Aorta (tissue), 5 donors: ENCODE measurements around the gene SBK3. TPM values are rescaled to one million over a fixed set of nuclear protein-coding genes. Genes with fewer than 3 reads are reported as not detected.
"Not testable (repeated sequence)": the region's sequence is repeated elsewhere in the genome, so short reads cannot be mapped to it uniquely, and the experiment has no call there.

ENCODE experiments used
- ATAC-seq: fragments of 200-7000 bp; cut with Tn5 transposase; one replicate; pipeline ENCODE4 v1.9.1; 2022; ENCODE audit warnings: moderate library complexity; ENCODE audit not compliant: low FRiP score
- DNase-seq, 2 donors: peaks; one replicate each; pipeline ENCODE4 v3.0.0-alpha.2; 2020
- H3K27ac ChIP-seq, 2 donors: one replicate each; pipeline ENCODE4 v1.5.1; 2013; ENCODE audit warnings: low read length in 2 of 2, mild to moderate bottlenecking in 2 of 2, moderate library complexity in 2 of 2, control low read depth in 1 of 2, inconsistent platforms in 1 of 2, low read depth in 1 of 2
- H3K27me3 ChIP-seq, 2 donors: one replicate each; pipeline ENCODE4 v1.6.1; 2013; ENCODE audit warnings: control low read depth in 1 of 2, low read length in 1 of 2, mild to moderate bottlenecking in 1 of 2, moderate library complexity in 1 of 2; ENCODE audit not compliant: insufficient read depth in 2 of 2, control insufficient read depth in 1 of 2
- H3K36me3 ChIP-seq, 2 donors: one replicate each; pipeline ENCODE4 v1.6.1; 2013; ENCODE audit warnings: control low read depth in 1 of 2, low read length in 1 of 2, mild to moderate bottlenecking in 1 of 2; ENCODE audit not compliant: insufficient read depth in 2 of 2, control insufficient read depth in 1 of 2
- H3K4me1 ChIP-seq, 2 donors: one replicate each; pipeline ENCODE4 v1.6.1; 2013; ENCODE audit warnings: low read length in 2 of 2, control low read depth in 1 of 2, mild to moderate bottlenecking in 1 of 2, moderate library complexity in 1 of 2; ENCODE audit not compliant: insufficient read depth in 2 of 2, control insufficient read depth in 1 of 2
- H3K4me3 ChIP-seq, 2 donors: one replicate each; pipeline ENCODE4 v1.5.1; 2013; ENCODE audit warnings: low read length in 2 of 2, control low read depth in 1 of 2, mild to moderate bottlenecking in 1 of 2
- H3K9me3 ChIP-seq: one replicate; pipeline ENCODE4 v1.6.1; 2013; ENCODE audit warnings: mild to moderate bottlenecking, low read length; ENCODE audit not compliant: control insufficient read depth
- WGBS, 2 donors: extraction: QIAGEN DNeasy Blood & Tissue Kit; methylation state at CpG; one replicate each; pipeline ENCODE4 v1.1.7; 2013; 5-methylcytosine and 5-hydroxymethylcytosine counted together
- intact Hi-C, 2 donors: fragments of 100-400 bp; cut with DNase I; formaldehyde crosslinking; loops; one replicate each; pipeline versions ENCODE4 v1.14.2 to v1.15.0; 2022
- polyA plus RNA-seq, 2 donors: library from polyadenylated mRNA; stranded (reverse); fragments of 200-250 nt; gene quantifications; one replicate each; pipeline ENCODE4 v1.2.3, GENCODE V29; 2013
- total RNA-seq, 2 donors: library from RNA; stranded (reverse); fragmentation: NEBNext Ultra II Directional; extraction: Animal tissue kit (Norgen Biotek cat#: 25700); gene quantifications; one replicate each; pipeline ENCODE4 v1.2.1, GENCODE V29; 2021
- donor health status: healthy with polysubstance abuse.
- donor health status: Bipolar disorder and iron deficiency.
- donor health status: DM: no; HTN: no; CAD: no.
- donor health status: DM: no; HTN: no; CAD: no.
- donor health status: DM: yes; HTN: yes; CAD: no.

Gene SBK3
- total and polyA plus RNA-seq, 4 donors, result 0.48 TPM; not detected in 3

GRCh38 chr19:55585658-55586339, 40.5 kb upstream of the SBK3 start:
- peak overlapping the region in 1 of 2 donors; percentile 31 for H3K27ac ChIP-seq
- ATAC-seq, result peak; percentile 73
- intact Hi-C loops, result loop anchor here (5.0 kb wide), 1 partner anchor 68 kb away; no protein-coding TSS in a partner anchor
- H3K4me3 ChIP-seq, result no peak overlapping the region
- H3K36me3 ChIP-seq, result no peaks in the 10 kb centered on the region
- no peaks in the 10 kb centered on the region for H3K4me1 ChIP-seq
- no peaks in the 10 kb centered on the region for H3K27me3 ChIP-seq
- no peaks in the 10 kb centered on the region for H3K9me3 ChIP-seq
- WGBS, 2 donors, result 1 to 2% methylated on average over 28 to 36 of the region's 36 CpGs
- peak; percentile 83 to 85 for DNase-seq

DNA sequence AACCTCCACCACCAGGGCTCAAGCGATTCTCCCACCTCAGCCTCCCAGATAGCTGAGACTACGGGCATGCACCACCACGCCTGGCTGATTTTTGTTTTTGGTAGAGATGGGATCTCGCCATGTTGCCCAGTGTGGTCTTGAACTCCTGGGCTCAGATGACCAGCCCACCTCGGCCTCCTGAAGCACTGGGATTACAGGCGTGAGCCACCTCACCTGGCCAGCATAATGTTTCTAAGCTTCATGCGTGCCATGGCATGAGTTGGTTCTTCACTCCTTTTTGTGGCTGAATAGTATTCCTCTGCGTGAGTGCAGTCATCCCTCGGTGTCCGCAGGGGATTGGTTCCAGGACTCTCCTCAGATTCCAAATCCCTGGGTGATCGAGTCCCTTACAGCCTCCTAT, 39.5 kb upstream of the SBK3 start:
- DNase-seq (no peak), ATAC-seq (no peak)
- Histone ChIP-seq H3K9me3 (no peaks in the 10 kb centered on the region), H3K27me3 (no peaks in the 10 kb centered on the region), H3K4me3 (no peak overlapping the region), H3K27ac (no peak overlapping the region), H3K36me3 (no peaks in the 10 kb centered on the region), H3K4me1 (no peaks in the 10 kb centered on the region)
- intact Hi-C loops, result loop anchor here (5.0 kb wide), 1 partner anchor 68 kb away; no protein-coding TSS in a partner anchor
- WGBS, 2 donors, result 88 to 91% methylated on average over 11 of the region's 11 CpGs

- H3K9me3 ChIP-seq, H3K27ac ChIP-seq, intact Hi-C loops, DNase-seq, H3K4me1 ChIP-seq, ATAC-seq, H3K4me3 ChIP-seq, H3K27me3 ChIP-seq, H3K36me3 ChIP-seq: not testable (repeated sequence)
- 75 to 76% methylated on average over 8 of the region's 8 CpGs for WGBS, 2 donors
Observed at GRCh38 chr19:55583897-55584296, 38.6 kb upstream of the SBK3 start.

- H3K4me3 ChIP-seq, intact Hi-C loops, H3K9me3 ChIP-seq, DNase-seq, H3K27ac ChIP-seq, H3K4me1 ChIP-seq, ATAC-seq, H3K36me3 ChIP-seq, H3K27me3 ChIP-seq: not testable (repeated sequence)
- 74 to 77% methylated on average over 4 of the region's 4 CpGs for WGBS, 2 donors
Observed at GRCh38 chr19:55582284-55582683, 36.9 kb upstream of the SBK3 start.

DNA sequence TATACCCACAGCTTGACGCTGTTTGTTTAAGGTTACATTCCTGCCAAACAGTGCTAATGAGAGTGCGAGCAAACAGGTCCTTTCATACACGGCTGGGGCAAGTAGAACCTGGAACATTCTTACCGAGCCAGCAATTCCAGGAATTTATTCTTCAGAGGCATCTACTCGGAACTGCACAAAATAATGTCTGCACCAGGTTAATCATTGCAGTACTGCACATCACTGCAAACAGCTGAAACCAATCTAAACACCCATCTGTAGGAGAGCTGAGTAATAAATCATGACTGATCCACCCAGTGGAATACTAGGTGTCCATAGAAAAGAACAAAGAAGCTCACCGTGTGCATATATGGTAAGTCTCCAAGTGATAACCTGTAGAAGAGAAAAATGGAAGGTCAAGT, 36.5 kb upstream of the SBK3 start:
- no peak for DNase-seq
- no peak for ATAC-seq
- H3K4me3 ChIP-seq, result no peak overlapping the region
- no peaks in the 10 kb centered on the region for H3K27me3 ChIP-seq
- no peaks in the 10 kb centered on the region for H3K4me1 ChIP-seq
- intact Hi-C loops, result loop anchor here in 1 of 2 donors (2.0 kb wide), 1 partner anchor 33 kb away; no protein-coding TSS in a partner anchor
- no peak overlapping the region for H3K27ac ChIP-seq
- H3K36me3 ChIP-seq, result peaks cover 0 to 2% of the 10 kb centered on the region in 2 donors
- WGBS, 2 donors, result 16 to 18% methylated on average over 6 of the region's 6 CpGs
- no peaks in the 10 kb centered on the region for H3K9me3 ChIP-seq

DNA sequence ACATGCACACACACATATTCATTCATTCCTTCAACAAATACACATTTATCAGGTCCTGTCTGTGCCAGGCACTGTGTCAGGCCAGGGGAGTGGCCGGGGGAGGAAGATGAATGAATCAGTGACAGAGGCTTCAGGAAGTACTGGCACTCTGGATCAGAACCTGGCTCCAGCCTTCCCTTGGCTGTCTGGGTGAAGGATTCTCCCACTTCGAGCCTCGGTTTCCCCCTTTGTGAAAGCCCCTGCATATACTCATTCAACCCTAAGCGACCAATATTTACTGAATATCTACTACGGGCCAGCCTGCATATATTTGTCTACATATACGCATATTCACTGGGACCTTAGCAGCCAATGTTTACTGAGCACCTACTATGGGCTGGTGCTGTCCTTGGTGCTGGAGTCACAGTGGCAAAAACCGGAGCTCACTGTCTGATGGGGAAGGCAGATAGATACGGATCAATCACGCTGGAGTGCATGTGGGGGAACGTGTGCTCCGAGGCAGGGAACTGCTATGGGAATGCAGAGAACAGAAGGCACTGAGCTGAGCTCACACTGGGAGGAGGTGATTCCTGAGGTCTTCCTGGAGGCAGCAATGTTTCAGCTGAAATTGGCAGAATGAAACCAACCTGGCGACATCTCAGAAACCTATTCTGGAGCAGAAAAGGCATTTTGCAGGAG, 35.9 kb upstream of the SBK3 start:
- intact Hi-C loops, result loop anchor here in 1 of 2 donors (2.0 kb wide), 1 partner anchor 32 kb away; no protein-coding TSS in a partner anchor
- H3K27me3 ChIP-seq, result no peaks in the 10 kb centered on the region
- 30 to 32% methylated on average over 12 of the region's 12 CpGs for WGBS, 2 donors
- peaks cover 0 to 2% of the 10 kb centered on the region in 2 donors for H3K36me3 ChIP-seq
- no peaks in the 10 kb centered on the region for H3K4me1 ChIP-seq
- DNase-seq (no peak), ATAC-seq (no peak)
- no peaks in the 10 kb centered on the region for H3K9me3 ChIP-seq
- peak overlapping the region; percentile 78 to 81 for H3K4me3 ChIP-seq
- peak overlapping the region in 1 of 2 donors; percentile 52 for H3K27ac ChIP-seq

- peaks cover 0 to 2% of the 10 kb centered on the region in 2 donors for H3K36me3 ChIP-seq
- intact Hi-C loops, result loop anchor here in 1 of 2 donors (2.0 kb wide), 1 partner anchor 32 kb away; no protein-coding TSS in a partner anchor
- WGBS, 2 donors, result 0% methylated on average over 9 to 24 of the region's 24 CpGs
Observed at GRCh38 chr19:55580628-55581144, 35.3 kb upstream of the SBK3 start, which contains the start of gene ZNF579. TSS of gene ZNF579 (minus strand) at chr19:55580848. CDS start at chr19:55579639, 1,209 bp downstream.

GRCh38 chr19:55579766-55580621, 34.7 kb upstream of the SBK3 start:
- WGBS, 2 donors, result 11% methylated on average over 20 of the region's 20 CpGs
- Histone ChIP-seq H3K4me3 (peak overlapping the region; percentile 78 to 81), H3K27me3 (no peaks in the 10 kb centered on the region), H3K4me1 (no peaks in the 10 kb centered on the region), H3K27ac (peak overlapping the region in 1 of 2 donors; percentile 14), H3K9me3 (no peaks in the 10 kb centered on the region), H3K36me3 (peaks cover 0 to 2% of the 10 kb centered on the region in 2 donors)
- DNase-seq (peak in 1 of 2 donors; percentile 50), ATAC-seq (peak; percentile 61)
- intact Hi-C loops, result loop anchor here in 1 of 2 donors (2.0 kb wide), 1 partner anchor 31 kb away; no protein-coding TSS in a partner anchor

More at GRCh38 chr19:55580628-55581144, 35.3 kb upstream of the SBK3 start, which contains the start of gene ZNF579:
- ATAC-seq (peak; percentile 91), DNase-seq (peak; percentile 92 to 95)
- peak within 1 kb of the TSS; percentile 78 to 81 for H3K4me3 ChIP-seq
- no peaks in the 10 kb centered on the region for H3K4me1 ChIP-seq
- no peaks in the 10 kb centered on the region for H3K27me3 ChIP-seq
- no peaks in the 10 kb centered on the region for H3K9me3 ChIP-seq
- peak within 1 kb of the TSS in 1 of 2 donors; percentile 52 for H3K27ac ChIP-seq
